ENCODE data around the gene SPOCD1.

- TF ChIP-seq POLR2A (IDR thresholded peaks at IDR 0.05) (no peak), CTCF (IDR thresholded peaks at IDR 0.05) (no peak)
Measured at GRCh38 chr1:31745946-31746670, 69.7 kb downstream of the SPOCD1 start.

All from prostate gland (tissue), 2 donors.